NCI-H187 (cell line): ENCODE measurements around the gene NOD2.

Experiments used
- DNase-seq, 2 experiments: peaks; one replicate each; lab custom pipeline; 2025; lab: John Stamatoyannopoulos, UW

NOD2 gene

GRCh38 chr16:50717494-50717893 lies 24.1 kb downstream of the NOD2 start:
- DNase-seq, result no peak

- no peak for DNase-seq
Measured at GRCh38 chr16:50718061-50718760, 24.8 kb downstream of the NOD2 start.

- DNase-seq, result no peak
Measured at GRCh38 chr16:50718761-50719400, 25.5 kb downstream of the NOD2 start.

GRCh38 chr16:50719401-50720337 lies 26.3 kb downstream of the NOD2 start:
- DNase-seq, result no peak

- no peak for DNase-seq
Measured at GRCh38 chr16:50721549-50722404, 28.4 kb downstream of the NOD2 start.

GRCh38 chr16:50722405-50722737 lies 29.0 kb downstream of the NOD2 start:
- no peak for DNase-seq

GRCh38 chr16:50722960-50723359 lies 29.6 kb downstream of the NOD2 start:
- no peak for DNase-seq

- no peak for DNase-seq
Measured at GRCh38 chr16:50724306-50724705, 30.9 kb downstream of the NOD2 start.

- no peak for DNase-seq
Measured at GRCh38 chr16:50731130-50731988, 38.0 kb downstream of the NOD2 start.

- no peak for DNase-seq
Measured at GRCh38 chr16:50731989-50732832, 38.8 kb downstream of the NOD2 start.

- DNase-seq, result no peak
Measured at GRCh38 chr16:50733468-50733867, 40.1 kb downstream of the NOD2 start.

GRCh38 chr16:50735629-50736122 lies 42.3 kb downstream of the NOD2 start:
- no peak for DNase-seq

- DNase-seq, result no peak
Measured at GRCh38 chr16:50736448-50736847, 43.0 kb downstream of the NOD2 start.

GRCh38 chr16:50737420-50737959 lies 44.1 kb downstream of the NOD2 start:
- no peak for DNase-seq

- no peak for DNase-seq
Measured at GRCh38 chr16:50739031-50739430, 45.6 kb downstream of the NOD2 start.

- no peak for DNase-seq
Measured at GRCh38 chr16:50740736-50741135, 47.3 kb downstream of the NOD2 start.

- DNase-seq, result no peak
Measured at GRCh38 chr16:50741225-50741780, 47.9 kb downstream of the NOD2 start.

- DNase-seq, result peak; percentile 87 to 94
Measured at GRCh38 chr16:50741781-50742575, 48.6 kb downstream of the NOD2 start, which contains the start of gene CYLD. Gene CYLD (plus strand): TSS chr16:50742086. CDS start chr16:50749699, 7,613 bp downstream.
